WTC11 (cell line): ENCODE results near the gene OR2H2. TPM values are rescaled to one million over a fixed set of nuclear protein-coding genes. Genes with fewer than 3 reads are reported as not detected.

Experiments
- ATAC-seq: fragments of 200-7000 bp; cut with Tn5 transposase; 2 replicates; pipeline ENCODE4 v1.10.0; 2021; ENCODE audit warnings: mild to moderate bottlenecking, moderate library complexity
- CTCF ChIA-PET: fragments of 300-600 bp; sonication (Branson Sonifier 250); formaldehyde crosslinking; loops from one replicate; lab custom pipeline; 2021; ENCODE audit warnings: antibody characterized with exemption; lab: Charles Lee
- POLR2A ChIA-PET: fragments of 350-600 bp; sonication (Branson Sonifier 250); formaldehyde crosslinking; loops from one replicate; lab custom pipeline; 2021; ENCODE audit warnings: antibody characterized with exemption; lab: Charles Lee
- DNase-seq: peaks from one replicate; pipeline ENCODE4 v3.0.0; 2021; ENCODE audit warnings: low spot score
- H3K27ac Mint-ChIP-seq: 2 replicates; pipeline ENCODE4 v1.8.0; 2021; ENCODE audit warnings: mixed read lengths
- H3K27me3 Mint-ChIP-seq: 2 replicates; pipeline ENCODE4 v1.8.0; 2021; ENCODE audit warnings: low read depth, mild to moderate bottlenecking, moderate library complexity, mixed read lengths
- H3K36me3 Mint-ChIP-seq: 2 replicates; pipeline ENCODE4 v1.8.0; 2021; ENCODE audit warnings: mixed read lengths
- H3K4me1 Mint-ChIP-seq: 2 replicates; pipeline ENCODE4 v1.8.0; 2022; ENCODE audit warnings: mixed read lengths
- H3K4me3 Mint-ChIP-seq: 2 replicates; pipeline ENCODE4 v1.8.0; 2021; ENCODE audit warnings: mild to moderate bottlenecking, moderate library complexity, mixed read lengths
- H3K9me3 Mint-ChIP-seq: 2 replicates; pipeline ENCODE4 v1.8.0; 2021; ENCODE audit warnings: mixed read lengths
- ATF6 ChIP-seq: sonication (generic); formaldehyde crosslinking; IDR thresholded peaks from 2 replicates; pipeline ENCODE4 v1.8.1; 2023; ENCODE audit warnings: mild to moderate bottlenecking, missing genetic modification reagents
- CTCF ChIP-seq: fragments of 200-600 bp; IDR thresholded peaks from 2 replicates; pipeline ENCODE4 v1.8.0; 2022; ENCODE audit warnings: antibody characterized with exemption
- ETV6 ChIP-seq: sonication (generic); formaldehyde crosslinking; IDR thresholded peaks from 2 replicates; pipeline ENCODE4 v1.8.1; 2022; ENCODE audit warnings: mild to moderate bottlenecking, missing genetic modification reagents
- HMGA2 ChIP-seq: fragments of 250-450 bp; sonication (Bioruptor Pico); IDR thresholded peaks from 2 replicates; pipeline ENCODE4 v1.4.0; 2021; ENCODE audit warnings: mild to moderate bottlenecking, moderate library complexity
- KAT7 ChIP-seq: sonication (generic); formaldehyde crosslinking; IDR thresholded peaks from 2 replicates; pipeline ENCODE4 v1.8.1; 2023; ENCODE audit warnings: missing genetic modification reagents, mild to moderate bottlenecking, borderline replicate concordance
- NFE2L1 ChIP-seq: sonication (generic); formaldehyde crosslinking; IDR thresholded peaks from 2 replicates; pipeline ENCODE4 v1.8.1; 2023; ENCODE audit warnings: missing genetic modification reagents
- RORB ChIP-seq: fragments of 250-450 bp; sonication (Bioruptor Pico); IDR thresholded peaks from 2 replicates; pipeline ENCODE4 v1.9.0; 2021; ENCODE audit warnings: mild to moderate bottlenecking
- TEAD1 ChIP-seq: sonication (generic); formaldehyde crosslinking; IDR thresholded peaks from 2 replicates; pipeline ENCODE4 v1.8.0; 2022; ENCODE audit warnings: mild to moderate bottlenecking, missing genetic modification reagents
- ZNF121 ChIP-seq: sonication (generic); formaldehyde crosslinking; IDR thresholded peaks from 2 replicates; pipeline ENCODE4 v1.8.0; 2023; ENCODE audit warnings: missing genetic modification reagents
- ZNF317 ChIP-seq: sonication (generic); formaldehyde crosslinking; IDR thresholded peaks from 2 replicates; pipeline ENCODE4 v1.8.1; 2023; ENCODE audit warnings: low read depth, mild to moderate bottlenecking, moderate library complexity, missing genetic modification reagents, borderline replicate concordance
- ZNF396 ChIP-seq: fragments of 250-450 bp; sonication (Bioruptor Pico); IDR thresholded peaks from 2 replicates; pipeline ENCODE4 v1.8.0; 2021; ENCODE audit warnings: mild to moderate bottlenecking, moderate library complexity, borderline replicate concordance
- total RNA-seq: library from RNA; stranded (reverse); gene quantifications from 3 replicates; pipeline ENCODE4 v1.2.3, GENCODE V29; 2021
- TF ChIP-seq, protein P1 (sequence below): fragments of 250-450 bp; sonication (Bioruptor Pico); IDR thresholded peaks from 2 replicates; pipeline ENCODE4 v1.8.0; 2021; ENCODE audit warnings: mild to moderate bottlenecking
- TF ChIP-seq, protein P2 (sequence below): fragments of 250-450 bp; sonication (Bioruptor Pico); IDR thresholded peaks from 2 replicates; pipeline ENCODE4 v1.9.0; 2021; ENCODE audit warnings: mild to moderate bottlenecking

The OR2H2 gene
- total RNA-seq, 1 experiment from 2014 or later, result not detected

GRCh38 chr6:29598172-29598747 lies 13.3 kb downstream of the OR2H2 start:
- ATAC-seq, result peak; percentile 27
- peak; percentile 68; the same call in 1 of the 2 replicates for TF ChIP-seq TEAD1
- TF ChIP-seq ETV6 (CRISPR knock-in tag), result 0 out of 2 replicates have a peak, but pooled peaks have one; percentile 20
- no peak for TF ChIP-seq KAT7 (CRISPR knock-in tag)
- TF ChIP-seq, protein P1, sequence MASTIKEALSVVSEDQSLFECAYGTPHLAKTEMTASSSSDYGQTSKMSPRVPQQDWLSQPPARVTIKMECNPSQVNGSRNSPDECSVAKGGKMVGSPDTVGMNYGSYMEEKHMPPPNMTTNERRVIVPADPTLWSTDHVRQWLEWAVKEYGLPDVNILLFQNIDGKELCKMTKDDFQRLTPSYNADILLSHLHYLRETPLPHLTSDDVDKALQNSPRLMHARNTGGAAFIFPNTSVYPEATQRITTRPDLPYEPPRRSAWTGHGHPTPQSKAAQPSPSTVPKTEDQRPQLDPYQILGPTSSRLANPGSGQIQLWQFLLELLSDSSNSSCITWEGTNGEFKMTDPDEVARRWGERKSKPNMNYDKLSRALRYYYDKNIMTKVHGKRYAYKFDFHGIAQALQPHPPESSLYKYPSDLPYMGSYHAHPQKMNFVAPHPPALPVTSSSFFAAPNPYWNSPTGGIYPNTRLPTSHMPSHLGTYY (CRISPR knock-in tag), result no peak
- TF ChIP-seq ATF6 (CRISPR knock-in tag), result no peak
- TF ChIP-seq, protein P2, sequence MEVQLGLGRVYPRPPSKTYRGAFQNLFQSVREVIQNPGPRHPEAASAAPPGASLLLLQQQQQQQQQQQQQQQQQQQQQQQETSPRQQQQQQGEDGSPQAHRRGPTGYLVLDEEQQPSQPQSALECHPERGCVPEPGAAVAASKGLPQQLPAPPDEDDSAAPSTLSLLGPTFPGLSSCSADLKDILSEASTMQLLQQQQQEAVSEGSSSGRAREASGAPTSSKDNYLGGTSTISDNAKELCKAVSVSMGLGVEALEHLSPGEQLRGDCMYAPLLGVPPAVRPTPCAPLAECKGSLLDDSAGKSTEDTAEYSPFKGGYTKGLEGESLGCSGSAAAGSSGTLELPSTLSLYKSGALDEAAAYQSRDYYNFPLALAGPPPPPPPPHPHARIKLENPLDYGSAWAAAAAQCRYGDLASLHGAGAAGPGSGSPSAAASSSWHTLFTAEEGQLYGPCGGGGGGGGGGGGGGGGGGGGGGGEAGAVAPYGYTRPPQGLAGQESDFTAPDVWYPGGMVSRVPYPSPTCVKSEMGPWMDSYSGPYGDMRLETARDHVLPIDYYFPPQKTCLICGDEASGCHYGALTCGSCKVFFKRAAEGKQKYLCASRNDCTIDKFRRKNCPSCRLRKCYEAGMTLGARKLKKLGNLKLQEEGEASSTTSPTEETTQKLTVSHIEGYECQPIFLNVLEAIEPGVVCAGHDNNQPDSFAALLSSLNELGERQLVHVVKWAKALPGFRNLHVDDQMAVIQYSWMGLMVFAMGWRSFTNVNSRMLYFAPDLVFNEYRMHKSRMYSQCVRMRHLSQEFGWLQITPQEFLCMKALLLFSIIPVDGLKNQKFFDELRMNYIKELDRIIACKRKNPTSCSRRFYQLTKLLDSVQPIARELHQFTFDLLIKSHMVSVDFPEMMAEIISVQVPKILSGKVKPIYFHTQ (CRISPR knock-in tag), result 0 out of 2 replicates have a peak, but pooled peaks have one; percentile 24
- TF ChIP-seq HMGA2 (CRISPR knock-in tag), result no peak
- ChIA-PET CTCF (interaction anchor here (0.5 to 1.5 kb wide), 4 partner anchors 27 to 674 kb away, joined by 3 to 4 read pairs (median 4); no protein-coding TSS in a partner anchor), POLR2A (interaction anchor here (0.7 to 0.8 kb wide), 2 partner anchors 26 to 480 kb away, joined by 3 read pairs; no protein-coding TSS in a partner anchor)
- H3K36me3 Mint-ChIP-seq, result peaks cover 41% of the 10 kb centered on the region
- peaks cover 39% of the 10 kb centered on the region for H3K4me1 Mint-ChIP-seq
- H3K9me3 Mint-ChIP-seq, result 0 out of 2 replicates have a peak, but pooled peaks cover 3% of the 10 kb centered on the region
- H3K27ac Mint-ChIP-seq, result peak overlapping the region; percentile 50
- DNase-seq, result no peak
- no peak overlapping the region for H3K4me3 Mint-ChIP-seq
- no peaks in the 10 kb centered on the region for H3K27me3 Mint-ChIP-seq

GRCh38 chr6:29602564-29603361 lies 17.8 kb downstream of the OR2H2 start:
- Mint-ChIP-seq H3K36me3 (peaks cover 74% of the 10 kb centered on the region), H3K4me3 (no peak overlapping the region), H3K27me3 (no peaks in the 10 kb centered on the region), H3K9me3 (no peaks in the 10 kb centered on the region), H3K27ac (0 out of 2 replicates have a peak overlapping the region, but pooled peaks have one; percentile 24), H3K4me1 (peaks cover 22% of the 10 kb centered on the region)
- POLR2A ChIA-PET, result no interaction called here
- CTCF ChIA-PET, result interaction anchor here (0.6 to 2.1 kb wide), 21 partner anchors 9 to 228 kb away, joined by 3 to 12 read pairs (median 4); partner anchors contain the start of genes GABBR1 and OR12D3
- peak; percentile 62 for DNase-seq
- peak; percentile 73 for ATAC-seq
- TF ChIP-seq NFE2L1 (CRISPR knock-in tag) (no peak), ZNF317 (CRISPR knock-in tag) (no peak), ZNF121 (CRISPR knock-in tag) (no peak), CTCF (0 out of 2 replicates have a peak, but pooled peaks have one; percentile 19), ZNF396 (CRISPR knock-in tag) (no peak), TEAD1 (no peak), RORB (CRISPR knock-in tag) (no peak), ETV6 (CRISPR knock-in tag) (no peak)
- TF ChIP-seq, protein P2 (CRISPR knock-in tag), result no peak
